NCI-H1436 (cell line): ENCODE data around the gene WARS2.

ENCODE experiments used
- DNase-seq: peaks from one replicate; lab custom pipeline; 2025; lab: John Stamatoyannopoulos, UW

The WARS2 gene

DNA sequence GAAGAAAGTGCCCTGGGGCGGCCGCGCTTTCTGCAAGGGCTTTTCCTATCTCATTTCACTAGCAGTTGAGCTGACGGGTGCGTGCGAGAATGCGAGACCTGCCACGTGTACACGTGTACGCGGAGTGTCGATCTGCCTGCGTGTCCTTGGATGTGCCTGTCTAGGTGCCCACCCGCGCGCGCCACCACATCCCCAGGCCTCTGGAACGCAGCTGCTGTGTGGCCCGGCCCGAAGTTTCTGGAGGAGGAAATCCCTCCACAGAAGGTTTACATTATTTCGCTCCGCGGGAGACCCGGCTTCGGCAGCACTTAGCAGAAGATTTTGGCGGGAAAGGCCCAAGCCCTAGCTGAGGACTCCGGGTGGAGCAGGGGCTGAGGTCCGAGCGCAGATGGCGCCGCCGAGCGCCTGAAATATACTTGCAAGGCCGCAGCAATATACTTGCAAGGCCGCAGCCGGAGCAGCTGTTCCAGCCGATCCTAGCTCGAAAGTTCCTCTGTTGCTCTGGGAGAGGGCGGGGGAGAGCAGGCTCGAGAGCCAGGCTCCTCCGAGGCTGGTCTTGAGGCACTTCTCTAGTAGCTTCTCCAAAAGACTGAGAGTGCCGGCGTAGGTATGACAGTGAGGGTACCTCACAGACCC is 156.2 kb downstream of the WARS2 start:
- no peak for DNase-seq

DNA sequence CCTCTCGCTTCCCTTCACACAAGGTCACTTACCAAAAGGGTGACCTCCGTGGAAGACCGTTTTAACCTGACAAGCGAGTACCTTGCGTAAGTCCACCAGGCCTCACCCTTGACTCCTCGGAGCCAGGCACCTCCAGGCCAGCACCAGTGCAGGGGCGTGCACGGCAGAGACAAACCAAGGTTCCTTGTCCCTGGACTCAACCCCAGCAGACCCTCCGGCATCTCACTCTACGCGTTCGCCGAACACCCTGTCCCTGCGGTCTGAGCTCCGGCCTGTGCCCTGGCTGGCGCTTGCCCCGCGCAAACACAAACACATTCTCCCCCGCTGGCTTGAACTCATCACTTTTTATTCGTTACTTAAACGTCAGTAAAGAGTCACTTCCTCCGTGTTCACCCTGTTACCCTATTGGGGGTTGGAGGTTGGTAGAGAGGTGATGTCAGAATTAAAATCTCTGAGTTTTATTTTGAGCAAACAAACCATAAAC is 156.9 kb downstream of the WARS2 start:
- no peak for DNase-seq

DNA sequence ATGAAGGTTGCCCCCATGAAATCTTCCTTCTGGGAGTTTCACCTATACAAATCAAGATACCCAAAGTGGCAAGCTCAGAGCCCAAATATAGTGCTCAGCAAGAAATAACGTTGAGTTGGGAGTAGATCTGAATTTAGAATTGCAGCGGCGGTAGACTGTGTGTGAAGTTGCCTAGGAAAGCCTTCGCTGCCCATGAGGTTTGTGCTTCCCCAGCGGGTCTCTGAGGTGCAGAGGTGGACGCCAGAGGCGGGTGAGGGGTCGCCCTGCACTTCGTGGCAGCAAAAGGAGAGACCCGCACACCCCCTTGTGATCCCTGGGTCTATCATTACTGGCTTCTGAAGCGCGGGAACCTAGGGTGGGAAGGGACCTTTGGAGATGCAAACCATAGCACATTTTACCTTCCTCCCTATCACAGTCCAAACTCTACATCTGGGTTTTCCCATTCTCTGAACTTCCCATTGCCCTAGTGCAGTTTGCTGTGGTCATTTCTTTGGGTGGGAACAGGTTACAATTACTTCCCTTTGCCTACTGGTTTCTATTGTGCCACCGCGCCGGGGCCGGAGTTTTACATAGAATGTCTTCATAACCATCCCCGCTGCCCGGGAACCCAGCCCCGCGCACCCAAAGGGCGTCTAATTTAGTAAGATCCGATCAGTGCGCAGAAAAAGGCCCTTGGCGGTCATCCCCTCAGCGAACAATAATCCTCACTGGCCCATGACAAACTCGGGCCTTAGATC is 157.5 kb downstream of the WARS2 start:
- DNase-seq = no peak

DNA sequence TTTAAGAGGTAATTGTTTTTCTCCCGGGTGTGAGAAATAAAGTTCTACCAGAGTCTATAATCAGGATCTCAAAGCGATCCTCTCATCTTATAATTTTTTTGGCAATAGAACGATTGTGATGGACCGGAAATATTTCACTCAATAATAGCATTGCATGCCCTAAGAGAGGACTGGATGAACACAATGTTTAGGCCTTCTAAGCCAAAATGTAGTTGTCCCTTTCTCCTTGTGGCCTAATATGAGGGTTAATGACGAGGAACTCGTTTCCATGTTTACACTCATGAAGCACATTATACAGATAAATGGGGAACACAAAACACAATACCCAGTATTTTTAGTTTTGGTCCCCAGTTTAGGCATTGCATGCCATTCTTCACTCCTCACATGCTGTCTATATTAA is 158.2 kb downstream of the WARS2 start:
- DNase-seq = no peak

- DNase-seq = no peak
Measured at GRCh38 chr1:118981436-118981835, 159.0 kb downstream of the WARS2 start.
